Globus pallidus (tissue), 1 donor: ENCODE results near the gene IGSF9.

Experiments used
- DNase-seq: peaks from one replicate; pipeline ENCODE4 v3.0.0-alpha.2; 2015; ENCODE audit warnings: low spot score

The IGSF9 gene

DNA sequence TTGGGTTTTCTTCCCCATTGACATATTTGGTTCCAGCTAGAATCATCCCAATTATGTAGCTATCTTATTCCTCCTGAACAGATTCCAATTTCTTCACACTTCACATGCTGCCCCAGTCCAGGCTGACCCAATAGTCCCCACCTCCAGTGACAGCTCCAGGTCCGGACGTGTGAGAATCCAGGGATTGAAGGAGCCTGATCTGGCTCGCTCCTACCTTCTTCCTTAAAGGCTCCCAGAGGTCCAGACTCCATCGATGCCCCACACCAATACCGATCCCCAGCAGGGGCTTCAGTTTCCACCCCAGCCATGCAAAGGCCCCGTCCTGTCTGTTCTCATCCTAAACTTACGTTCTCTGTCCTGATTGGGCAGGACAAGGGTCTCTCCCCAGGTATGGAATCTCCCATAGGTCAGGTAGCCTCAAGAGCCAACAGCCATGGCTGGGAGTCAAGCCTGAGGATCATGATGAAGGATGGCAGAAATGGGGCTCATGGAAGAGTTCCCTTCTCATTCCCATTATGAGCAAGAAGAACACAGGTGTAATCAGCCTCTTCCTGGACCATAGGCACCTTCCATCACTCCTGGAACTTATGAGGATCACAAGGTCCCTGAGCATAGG, 29.0 kb upstream of the IGSF9 start:
- no peak for DNase-seq

DNA sequence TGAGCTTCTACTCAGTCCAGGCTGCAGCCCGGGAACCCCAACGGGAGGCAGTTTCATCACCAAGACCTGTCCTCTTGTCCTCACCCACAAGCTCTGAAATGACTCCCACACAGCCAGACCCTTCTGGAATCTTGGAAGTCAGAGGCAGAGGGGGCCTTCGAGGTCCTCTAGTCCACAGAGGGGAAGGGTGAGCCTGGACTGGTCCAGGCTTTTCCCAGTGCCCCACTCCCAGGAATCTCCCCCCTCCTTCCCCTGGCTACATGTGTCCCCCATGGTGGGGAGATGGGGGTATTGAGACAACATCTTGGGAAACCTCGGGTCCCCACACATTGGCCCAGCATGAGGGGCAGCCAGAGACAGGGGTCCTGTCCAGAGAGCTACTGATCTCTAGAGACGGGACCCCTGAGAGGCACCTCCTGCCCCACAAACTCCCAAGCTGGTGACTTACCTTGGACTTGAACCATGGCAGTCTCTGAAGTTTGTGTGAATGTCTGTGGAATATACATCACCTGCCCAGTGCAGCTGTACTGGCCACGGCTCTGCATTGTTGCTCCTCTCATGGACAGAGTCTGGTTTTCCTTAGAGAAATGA, 28.0 kb upstream of the IGSF9 start:
- DNase-seq: no peak

DNA sequence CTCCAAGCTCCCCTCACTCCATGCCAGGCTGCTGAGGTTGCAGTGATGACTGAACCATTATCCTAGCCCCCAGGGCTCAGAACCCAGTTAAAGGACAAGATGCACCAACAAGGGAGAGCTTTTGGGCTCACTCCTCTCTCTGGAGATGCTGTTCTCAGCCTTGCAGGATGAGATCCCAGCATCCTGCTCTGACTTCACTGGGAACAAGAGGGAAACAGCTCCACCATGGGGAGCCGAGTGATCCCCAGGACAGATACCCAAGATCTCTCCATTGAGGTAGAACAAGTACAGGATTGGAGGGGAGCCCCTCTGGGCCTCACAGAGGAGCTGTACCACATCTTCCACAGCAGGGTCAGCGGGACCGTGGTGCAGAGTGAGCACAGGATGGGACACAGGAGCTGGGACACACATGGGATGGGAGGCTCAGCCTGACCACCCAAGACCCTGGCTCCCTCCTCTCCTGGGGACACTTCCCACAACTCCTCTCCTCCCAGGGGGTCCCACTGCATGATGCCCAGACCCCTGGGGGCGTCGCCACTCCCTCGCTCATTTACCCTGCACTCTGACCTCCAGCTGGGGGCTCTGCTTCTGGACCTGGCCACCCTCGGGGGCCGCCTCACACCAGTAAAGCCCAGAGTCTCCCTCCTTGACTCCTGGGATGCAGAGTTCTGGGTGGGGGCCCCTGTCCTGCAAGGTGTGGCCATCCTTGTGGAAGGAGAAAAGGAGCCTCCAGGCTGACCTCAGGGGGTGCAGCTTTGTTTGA, 27.2 kb upstream of the IGSF9 start:
- no peak for DNase-seq

DNA sequence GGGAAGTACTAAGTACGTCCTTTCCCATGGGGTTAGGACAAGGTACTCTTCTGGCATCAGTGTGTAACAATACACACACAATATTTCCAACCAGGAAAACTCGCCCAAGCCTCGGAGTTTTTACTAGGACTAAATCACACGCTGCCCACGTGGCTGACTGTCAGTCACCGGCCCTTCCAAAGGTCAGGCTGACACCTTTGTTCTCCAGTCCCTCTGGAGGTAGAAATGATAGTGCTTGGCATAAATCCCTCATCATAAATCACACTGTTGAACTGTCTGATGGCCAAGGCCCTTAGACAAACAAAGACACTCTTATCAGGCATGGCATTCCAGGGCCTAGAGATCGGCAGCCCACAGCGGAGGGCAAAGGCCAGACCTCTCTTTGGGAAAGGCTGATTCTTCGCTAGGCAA, 25.5 kb upstream of the IGSF9 start:
- peak; percentile 3 for DNase-seq

DNA sequence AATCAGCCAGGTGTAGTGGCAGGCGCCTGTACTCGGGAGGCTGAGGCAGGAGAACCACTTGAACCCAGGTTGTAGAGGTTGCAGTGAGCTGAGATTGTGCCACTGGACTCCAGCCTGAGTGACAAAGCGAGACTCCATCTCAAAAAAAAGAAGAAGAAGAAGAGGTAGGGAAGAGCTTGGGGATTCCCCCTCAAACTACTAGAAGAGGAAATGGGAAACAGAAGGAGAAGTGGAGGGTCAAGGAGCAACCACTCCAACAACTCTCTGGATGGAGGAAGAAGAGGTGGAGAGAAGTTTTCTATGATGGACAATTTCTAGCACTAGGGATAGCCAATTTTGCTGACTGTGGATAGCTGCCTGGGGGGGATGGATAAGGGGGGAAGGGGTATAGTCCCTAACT, 23.5 kb upstream of the IGSF9 start:
- DNase-seq: no peak

DNA sequence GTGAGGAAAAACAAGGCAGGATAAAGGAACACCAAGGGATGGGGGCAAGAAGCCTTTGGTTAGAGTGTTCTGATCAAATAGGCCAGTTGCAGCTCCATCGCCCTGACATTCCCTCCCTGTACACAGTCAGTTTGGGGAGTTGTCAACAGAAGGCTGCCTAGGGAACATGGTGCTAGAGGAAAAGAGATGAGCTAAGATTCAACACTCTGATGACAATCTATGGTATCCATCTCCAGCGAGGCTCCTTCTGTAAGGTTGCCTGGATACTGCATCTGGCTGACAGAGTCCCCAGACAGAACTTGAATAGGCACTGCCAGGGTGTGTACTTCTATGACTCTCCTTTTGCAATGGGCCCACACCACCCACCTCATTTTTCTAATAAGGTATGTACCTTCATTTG, 19.9 kb upstream of the IGSF9 start:
- DNase-seq: no peak

DNA sequence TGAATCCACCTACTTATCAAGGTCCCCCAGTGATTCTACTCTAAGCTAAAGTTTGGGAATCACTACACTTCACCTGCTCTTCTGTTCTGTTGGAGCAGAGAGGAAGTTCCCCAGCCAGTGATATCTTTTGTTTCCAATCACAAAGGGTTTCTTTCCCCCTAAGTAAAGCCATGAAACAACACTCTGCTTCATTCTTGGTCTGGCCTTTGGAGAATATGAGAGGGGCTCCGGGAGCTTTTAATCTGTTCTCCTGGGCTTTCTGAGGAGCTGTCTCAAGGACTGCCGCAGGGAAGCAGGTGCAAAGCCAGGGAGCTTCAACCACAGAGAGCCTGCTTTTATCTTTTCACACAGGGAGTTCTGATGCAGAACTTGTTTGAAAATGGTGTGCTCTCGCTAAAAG, 18.7 kb upstream of the IGSF9 start:
- DNase-seq: no peak

DNA sequence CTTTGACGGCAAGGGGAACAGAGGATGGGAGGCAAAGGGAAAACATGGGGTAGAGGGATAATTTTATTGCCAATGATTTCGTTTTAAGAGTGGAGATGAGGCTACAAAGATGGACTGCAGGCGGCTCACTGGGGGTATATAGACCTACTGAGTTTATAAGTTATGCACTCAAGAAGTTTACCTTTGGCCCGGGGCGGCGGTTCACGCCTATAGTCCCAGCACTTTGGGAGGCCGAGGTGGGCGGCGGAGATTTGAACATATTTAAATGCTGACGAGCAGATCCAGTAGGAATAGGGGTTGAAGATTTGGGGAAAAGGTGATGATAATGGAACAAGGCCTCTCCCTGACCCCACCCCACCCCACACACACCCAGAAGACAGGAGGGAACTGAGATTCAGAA, 16.8 kb upstream of the IGSF9 start:
- DNase-seq: no peak

DNA sequence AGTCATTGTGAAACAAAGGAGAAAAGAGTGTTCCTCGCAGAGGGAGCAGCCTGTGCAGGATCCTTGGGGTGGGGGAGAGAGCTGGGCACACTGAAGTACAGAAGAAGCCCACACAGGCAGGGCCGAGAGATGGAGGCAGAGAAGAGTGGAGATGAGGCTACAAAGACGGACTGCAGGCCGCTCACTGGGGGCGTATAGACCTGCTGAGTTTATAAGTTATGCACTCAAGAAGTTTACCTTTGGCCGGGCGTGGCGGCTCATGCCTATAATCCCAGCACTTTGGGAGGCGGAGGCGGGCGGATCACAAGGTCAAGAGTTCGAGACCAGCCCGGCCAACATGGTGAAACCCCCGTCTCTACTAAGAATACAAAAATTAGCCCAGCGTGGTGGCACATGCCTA, 16.2 kb upstream of the IGSF9 start:
- DNase-seq: no peak

DNA sequence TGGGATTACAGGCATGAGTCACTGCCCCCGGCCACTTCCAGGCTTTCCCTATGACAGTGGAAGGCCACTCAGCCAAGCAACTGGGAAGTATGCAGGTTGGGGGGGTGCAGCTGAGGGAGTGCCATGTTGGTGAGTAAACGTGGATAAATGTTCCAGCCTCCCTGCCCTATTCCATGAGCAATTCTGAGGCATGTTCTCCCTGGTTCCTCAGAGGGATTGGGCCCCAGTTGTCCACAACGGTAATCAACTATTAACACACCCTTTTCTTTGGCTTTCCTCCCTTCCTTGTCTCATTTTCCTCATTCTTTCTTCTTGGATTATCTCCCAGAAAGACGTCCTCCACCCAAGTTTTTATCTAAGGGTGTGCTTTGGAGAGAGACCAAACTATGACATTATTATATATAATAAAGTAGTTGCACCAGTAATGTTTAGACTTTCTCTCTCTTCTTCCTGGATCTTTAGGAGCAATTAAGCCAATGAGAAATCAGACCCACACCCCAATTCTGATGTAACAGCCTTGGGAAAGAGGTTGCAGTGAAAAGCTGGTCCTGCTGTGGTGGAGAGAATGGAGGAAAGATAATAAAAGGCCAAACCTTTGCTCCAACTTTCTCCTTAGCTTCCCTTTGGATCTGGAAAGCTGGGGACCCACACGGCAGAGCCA, 15.4 kb upstream of the IGSF9 start:
- no peak for DNase-seq

DNA sequence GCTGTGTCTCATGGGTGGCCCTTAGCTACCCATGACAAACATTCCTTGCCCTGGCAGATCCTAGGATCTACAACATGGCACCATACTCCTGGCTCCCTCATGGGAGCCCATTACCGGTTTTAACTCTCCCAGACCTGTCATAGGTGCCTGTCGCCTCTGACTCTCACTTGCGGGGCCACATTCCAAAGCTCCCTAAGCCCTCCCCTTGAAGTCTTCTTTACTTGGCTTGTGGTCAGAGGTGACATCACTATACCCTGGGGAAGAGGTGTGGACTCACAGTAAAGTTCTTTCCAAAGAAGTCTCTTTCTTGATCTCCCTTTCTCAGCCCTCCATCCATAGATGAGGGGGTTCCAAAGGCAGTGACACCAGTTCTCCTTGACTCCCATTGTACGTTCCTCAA, 14.0 kb upstream of the IGSF9 start:
- no peak for DNase-seq

DNA sequence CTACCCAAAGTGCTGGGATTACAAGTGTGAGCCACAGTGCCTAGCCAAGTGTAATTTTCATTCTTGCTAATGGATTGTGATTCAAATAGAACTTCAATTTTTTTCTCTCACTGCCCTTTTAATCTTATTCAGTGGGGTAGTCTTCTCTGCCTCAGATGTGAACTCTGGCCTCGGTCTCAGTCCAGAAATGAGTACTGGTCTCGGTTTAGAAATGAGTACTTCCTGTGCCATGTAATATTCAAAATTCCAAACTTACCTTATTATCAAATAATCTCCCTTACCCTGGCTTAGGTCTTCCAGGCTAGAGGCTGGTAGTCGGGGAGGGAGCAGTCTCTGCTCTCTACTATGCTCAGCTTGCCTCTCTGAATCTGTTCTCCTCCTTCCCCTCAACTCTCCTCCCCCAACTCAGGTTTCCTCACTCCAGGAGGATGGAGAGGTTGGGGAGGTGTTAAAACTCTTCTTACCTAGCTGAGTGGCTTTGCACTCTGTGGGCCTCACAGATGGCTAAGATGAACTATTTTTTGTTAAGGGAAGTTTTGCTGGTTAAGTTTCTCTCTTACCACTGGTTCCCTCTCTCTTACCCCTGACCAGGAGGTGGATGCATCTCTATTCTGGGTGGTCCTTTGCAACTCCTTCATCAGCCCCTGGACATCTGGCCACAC, 13.4 kb upstream of the IGSF9 start:
- no peak for DNase-seq

DNA sequence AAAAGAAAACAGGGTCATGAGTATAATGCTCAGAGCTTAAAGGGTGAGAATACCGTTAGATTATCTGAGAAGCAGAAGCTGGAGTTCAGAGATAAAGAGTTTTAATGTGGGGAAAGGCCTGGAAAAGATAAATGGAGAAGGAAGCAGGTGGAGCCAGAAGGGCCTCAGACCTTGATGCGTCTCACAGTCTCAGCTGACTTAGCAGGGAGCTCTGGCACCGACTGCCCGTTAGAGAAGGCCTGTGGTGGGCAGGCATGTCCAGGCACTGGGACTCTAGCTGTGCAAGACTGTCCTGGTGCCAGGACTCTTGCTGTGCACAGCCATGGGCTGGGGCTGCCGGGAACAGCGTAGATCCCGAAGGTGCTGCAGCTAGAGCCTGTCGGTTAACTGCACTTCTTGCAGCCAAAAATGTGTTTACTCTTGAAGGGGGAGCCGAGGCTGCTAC, 12.4 kb upstream of the IGSF9 start:
- no peak for DNase-seq

DNA sequence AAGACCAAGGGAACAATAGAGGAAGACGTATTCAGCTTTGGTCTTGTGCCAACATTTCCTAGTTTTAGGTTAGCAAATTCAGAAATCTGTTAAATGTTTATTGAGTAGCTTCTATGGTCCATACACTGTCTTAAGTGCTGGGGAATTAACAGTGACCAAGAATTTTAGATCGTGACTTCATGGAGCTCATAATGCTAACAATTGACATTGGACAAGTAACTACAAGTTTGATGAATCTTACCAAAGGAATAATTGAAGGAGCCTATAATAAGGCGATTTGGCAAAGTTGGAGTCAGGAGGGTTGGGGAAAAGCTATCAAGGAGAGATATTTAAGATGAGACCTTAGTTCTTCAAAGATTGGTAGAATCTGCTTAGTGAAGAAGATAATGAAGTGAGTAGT, 10.0 kb upstream of the IGSF9 start:
- DNase-seq: no peak

DNA sequence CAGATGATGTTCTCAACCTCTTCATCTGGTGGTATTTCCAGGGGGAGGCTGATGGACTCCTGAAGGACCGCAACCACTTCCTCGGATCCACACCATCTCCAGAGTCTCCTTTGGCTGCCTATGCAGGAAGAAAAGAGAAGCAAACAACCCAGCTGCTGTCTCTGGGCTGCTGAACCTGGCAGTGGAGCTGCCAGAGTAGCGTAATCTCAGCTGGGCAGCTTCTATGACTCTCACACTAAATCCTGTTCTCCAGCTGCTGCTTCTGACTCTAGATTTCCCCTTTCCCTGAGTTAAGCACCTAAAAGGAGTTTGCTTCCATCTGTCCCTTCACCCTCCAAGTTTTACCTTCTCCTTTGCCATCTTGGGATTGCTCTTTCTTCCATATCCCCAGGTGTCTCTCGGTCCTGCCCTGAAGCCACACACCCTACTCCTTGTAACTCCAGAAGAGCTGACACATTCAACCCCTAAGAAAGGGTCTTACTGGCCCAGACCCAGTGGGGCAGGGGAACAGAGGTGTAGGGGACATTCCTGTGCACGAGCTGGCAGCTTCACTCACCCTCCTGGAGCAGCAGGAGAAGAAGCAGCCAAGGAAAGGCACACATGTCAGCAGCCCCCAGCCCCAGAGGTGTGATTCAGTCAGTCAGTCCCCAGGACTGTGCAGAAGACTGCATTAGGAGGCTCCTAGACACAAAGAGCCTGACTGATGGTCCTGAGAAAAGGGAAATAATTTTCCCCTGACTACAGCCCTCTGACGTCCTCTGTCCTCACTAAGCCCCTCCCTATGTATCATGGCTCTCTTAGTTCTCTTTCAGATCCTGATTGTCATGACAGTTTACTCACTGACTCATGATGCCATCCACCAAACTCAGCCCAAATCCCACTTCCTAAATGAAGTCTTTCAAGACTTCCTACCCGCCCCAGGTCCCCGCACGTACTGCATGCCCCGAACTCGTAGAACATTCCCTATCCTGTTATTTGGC, 8.4 kb upstream of the IGSF9 start, which contains the start of gene SLAMF9:
SLAMF9 (minus strand) TSS at position 702 of the 980 bp plus-strand sequence; CDS start at position 602, 100 bp downstream.
- DNase-seq: no peak

DNA sequence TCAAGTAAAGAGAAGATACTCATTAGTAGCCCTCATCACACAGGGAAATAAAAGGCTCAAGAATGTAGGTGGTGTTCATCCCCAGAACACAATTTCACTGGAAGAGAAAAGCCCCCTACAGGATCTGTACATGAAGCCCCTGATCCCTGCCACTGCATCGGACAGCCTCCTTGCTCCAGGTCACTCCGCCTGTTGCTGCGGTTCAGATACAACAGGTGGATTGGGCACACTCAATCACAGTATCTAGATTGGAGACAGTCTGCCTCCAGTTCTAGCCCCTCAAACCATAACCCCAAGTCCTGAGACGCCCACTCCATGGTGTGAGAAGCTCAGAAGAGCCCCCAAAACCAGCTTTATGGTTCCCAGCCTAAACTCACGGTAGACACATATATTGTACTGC, 7.5 kb upstream of the IGSF9 start:
- no peak for DNase-seq

DNA sequence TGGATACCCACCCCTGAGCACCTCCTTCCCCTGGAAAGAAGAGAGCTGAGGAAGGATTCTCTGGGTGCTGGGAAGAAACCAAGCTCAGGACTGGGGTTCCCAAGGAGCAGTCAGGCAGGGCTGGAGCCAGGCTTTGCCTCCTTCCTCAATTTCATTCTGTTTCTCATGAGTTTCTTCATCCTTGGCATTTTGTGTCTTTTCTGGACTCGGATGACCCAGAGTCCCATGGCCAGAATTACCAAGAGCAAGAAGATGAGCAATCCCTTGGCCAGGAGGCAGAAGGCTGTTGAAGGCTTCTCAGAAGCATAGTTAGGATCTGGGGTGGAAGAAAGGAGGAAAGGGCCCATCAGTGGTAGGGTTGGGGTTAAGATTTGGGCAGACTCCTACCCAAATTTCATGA, 6.1 kb upstream of the IGSF9 start:
- no peak for DNase-seq

DNA sequence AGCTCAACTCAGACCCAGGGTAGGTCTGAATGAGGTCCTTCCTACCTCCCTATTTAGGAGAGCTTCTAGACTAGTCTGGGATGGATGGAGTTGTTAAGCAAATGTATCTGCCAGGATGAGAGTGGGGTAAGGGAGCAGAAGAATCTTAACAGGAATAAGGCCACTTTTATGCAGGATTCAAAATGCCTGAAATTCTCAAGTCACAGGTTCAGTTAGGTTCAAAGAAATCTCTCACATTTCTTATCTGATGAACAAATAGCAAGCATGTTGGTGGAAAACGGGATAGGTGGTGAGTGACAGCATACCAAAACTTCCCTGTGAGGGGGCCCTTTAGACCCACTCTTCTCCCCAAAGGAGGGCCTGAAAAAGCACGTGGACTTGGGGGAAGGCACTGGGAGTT, 5.6 kb upstream of the IGSF9 start:
- DNase-seq: no peak

DNA sequence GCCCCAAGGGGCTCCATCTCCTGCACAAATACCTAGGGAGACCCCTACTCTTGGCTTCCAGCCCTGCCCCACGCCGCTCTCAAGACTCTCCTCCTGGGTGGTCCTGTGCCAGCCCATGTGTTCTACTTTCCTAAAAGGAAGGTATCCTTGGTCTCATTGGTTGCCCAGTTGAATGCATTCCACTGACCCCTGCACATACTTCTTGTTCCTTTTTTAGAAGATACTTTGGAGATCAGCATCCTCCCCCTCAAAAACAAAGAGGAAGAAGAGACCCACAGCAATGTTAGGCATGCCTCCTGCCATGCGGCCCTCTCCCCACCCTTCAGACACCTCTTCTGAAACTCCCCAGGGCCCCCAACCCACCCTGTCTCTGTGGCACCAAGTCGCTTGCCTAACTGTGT, 4.6 kb upstream of the IGSF9 start:
- no peak for DNase-seq

DNA sequence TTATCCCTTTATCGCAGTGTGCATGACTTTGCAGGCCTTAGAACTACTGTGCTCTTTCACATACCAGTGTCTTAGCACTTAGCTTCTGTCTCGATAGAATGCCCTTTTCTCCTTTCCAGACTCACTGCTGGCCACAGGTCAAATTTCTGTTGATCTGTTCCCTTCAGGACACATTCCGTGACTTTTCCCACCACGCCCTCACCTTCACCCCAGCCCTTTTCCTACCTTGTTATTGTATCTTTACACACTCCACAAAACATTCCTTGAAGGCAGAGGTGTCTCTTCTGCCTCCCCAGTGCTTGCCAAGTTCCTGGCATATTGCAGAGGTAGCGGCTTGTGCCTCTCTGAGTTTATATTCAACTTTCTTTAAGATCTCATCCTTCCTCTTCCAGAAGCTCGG, 3.7 kb upstream of the IGSF9 start:
- no peak for DNase-seq

DNA sequence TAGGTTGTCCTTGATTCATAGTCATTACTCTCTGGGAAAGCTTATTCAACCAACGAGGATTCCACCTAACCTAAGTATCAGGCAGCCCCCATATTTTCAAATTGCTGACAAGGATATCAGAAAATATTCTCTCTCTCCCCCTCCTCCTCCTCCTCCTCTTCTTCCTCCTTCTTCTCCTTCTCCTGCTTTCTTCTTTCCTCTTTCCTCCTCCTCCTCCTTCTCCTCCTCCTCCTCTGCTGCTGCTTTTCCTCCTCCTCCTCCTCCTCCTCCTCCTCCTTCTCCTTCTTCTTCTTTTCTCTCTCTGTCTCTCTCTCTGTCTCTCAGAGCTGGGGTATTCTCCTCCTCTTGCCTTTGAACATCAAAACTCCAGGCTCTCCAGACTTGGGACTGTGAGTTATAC, 2.5 kb upstream of the IGSF9 start:
- DNase-seq: no peak
